Measurements from ENCODE around the gene APOL6.

The APOL6 gene

DNA sequence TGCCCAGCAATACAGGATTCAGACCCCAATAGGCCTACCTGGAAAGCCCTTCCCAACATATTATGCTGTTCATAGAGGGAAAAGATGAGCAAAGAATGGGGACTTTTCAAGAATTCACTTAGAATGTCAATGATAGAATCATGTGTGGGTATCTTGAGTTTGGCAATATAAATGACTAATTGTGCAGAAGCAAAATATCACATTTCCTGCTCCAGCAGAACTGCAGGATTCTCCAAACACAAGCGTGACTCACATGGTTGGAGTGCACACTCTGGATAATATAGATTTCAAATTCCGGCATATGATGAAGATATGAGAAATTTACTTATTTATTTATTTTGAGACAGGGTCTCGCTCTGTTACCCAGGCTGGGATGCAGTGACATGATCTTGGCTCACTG lies 56.9 kb downstream of the APOL6 start (continued):
- TF ChIP-seq ZNF394 (tag by site-specific recombination; IDR thresholded peaks at IDR 0.05; ENCODE audit: borderline replicate concordance), result no peak

DNA sequence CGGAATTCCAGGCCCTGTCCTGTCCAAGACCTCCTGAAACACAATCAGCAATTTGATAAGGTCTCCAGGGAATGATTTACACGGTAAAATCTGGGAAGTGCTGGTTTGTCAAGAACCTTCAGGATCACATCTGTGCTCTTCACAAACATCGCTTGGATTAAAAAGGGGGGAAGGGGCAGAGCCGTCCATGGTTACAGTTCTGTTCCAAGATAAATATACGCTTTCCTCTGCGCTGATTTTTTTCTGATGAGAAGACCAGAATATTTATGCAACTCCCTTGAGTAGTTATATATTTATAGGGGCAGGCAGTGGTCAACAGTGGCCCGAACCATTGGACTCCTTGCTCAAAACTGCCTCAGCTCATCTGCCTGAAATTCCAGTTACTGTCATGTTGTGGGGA lies 60.2 kb downstream of the APOL6 start:
- POLR2A ChIA-PET, result no interaction called here
- H3K36me3 ChIP-seq (ENCODE audit: control insufficient read depth in 2 of 2, insufficient read depth in 1 of 2, low read length in 2 of 2), result no peaks in the 10 kb centered on the region
- no peak overlapping the region for H3K27ac ChIP-seq (ENCODE audit: extremely low read depth, low read depth, low read length)
- no peaks in the 10 kb centered on the region for H3K4me1 ChIP-seq (ENCODE audit: control insufficient read depth, insufficient read depth, low read length)
- no peaks in the 10 kb centered on the region for H3K9me3 ChIP-seq (ENCODE audit: control insufficient read depth, insufficient read depth, low read depth, low read length)
- CTCF ChIA-PET, result interaction anchor here (1.0 kb wide), 1 partner anchor 416 kb away, joined by 3 read pairs; no protein-coding TSS in a partner anchor
- H3K4me3 ChIP-seq (ENCODE audit: low read depth, low read length), result no peak overlapping the region
- TF ChIP-seq ZFP69B (tag by site-specific recombination; IDR thresholded peaks at IDR 0.05) (no peak), IKZF3 (tag by site-specific recombination; IDR thresholded peaks at IDR 0.05) (no peak), ZNF335 (tag by site-specific recombination; conservative IDR thresholded peaks at IDR 0.05) (no peak), ZNF596 (tag by site-specific recombination; IDR thresholded peaks at IDR 0.05) (no peak), KLF16 (tag by site-specific recombination; IDR thresholded peaks at IDR 0.05) (no peak), SETDB1 (IDR thresholded peaks at IDR 0.05; ENCODE audit: insufficient read length, low read length) (no peak), ZNF610 (tag by site-specific recombination; IDR thresholded peaks at IDR 0.05; ENCODE audit: borderline replicate concordance) (no peak), ZNF747 (tag by site-specific recombination; IDR thresholded peaks at IDR 0.05) (no peak), ZNF560 (tag by site-specific recombination; IDR thresholded peaks at IDR 0.05; ENCODE audit: borderline replicate concordance) (no peak), ZNF530 (tag by site-specific recombination; IDR thresholded peaks at IDR 0.05; ENCODE audit: low read depth) (no peak), ZNF501 (tag by site-specific recombination; IDR thresholded peaks at IDR 0.05) (no peak)
- TF ChIP-seq, protein P1, sequence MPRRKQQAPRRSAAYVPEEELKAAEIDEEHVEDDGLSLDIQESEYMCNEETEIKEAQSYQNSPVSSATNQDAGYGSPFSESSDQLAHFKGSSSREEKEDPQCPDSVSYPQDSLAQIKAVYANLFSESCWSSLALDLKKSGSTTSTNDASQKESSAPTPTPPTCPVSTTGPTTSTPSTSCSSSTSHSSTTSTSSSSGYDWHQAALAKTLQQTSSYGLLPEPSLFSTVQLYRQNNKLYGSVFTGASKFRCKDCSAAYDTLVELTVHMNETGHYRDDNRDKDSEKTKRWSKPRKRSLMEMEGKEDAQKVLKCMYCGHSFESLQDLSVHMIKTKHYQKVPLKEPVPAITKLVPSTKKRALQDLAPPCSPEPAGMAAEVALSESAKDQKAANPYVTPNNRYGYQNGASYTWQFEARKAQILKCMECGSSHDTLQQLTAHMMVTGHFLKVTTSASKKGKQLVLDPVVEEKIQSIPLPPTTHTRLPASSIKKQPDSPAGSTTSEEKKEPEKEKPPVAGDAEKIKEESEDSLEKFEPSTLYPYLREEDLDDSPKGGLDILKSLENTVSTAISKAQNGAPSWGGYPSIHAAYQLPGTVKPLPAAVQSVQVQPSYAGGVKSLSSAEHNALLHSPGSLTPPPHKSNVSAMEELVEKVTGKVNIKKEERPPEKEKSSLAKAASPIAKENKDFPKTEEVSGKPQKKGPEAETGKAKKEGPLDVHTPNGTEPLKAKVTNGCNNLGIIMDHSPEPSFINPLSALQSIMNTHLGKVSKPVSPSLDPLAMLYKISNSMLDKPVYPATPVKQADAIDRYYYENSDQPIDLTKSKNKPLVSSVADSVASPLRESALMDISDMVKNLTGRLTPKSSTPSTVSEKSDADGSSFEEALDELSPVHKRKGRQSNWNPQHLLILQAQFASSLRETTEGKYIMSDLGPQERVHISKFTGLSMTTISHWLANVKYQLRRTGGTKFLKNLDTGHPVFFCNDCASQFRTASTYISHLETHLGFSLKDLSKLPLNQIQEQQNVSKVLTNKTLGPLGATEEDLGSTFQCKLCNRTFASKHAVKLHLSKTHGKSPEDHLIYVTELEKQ (tag by site-specific recombination; IDR thresholded peaks at IDR 0.05; ENCODE audit: borderline replicate concordance), result no peak

DNA sequence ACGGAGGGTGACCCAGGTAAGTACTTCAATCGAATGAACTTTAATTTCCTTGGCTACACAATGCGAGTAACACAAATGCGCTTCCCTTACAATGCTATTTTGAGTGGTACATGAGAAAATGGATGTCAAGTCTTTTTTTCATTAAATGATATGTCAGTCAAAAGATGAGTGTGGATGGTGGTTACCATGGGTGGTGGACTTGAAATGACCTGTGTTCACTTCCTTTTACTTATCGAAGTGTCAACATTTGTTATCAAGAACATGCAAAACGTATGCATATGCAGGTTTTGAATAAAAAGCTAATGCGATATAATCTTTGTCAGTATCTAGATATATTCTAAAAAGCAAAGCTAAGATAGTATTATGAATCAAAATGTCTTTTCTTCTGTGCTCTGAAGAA lies 60.7 kb downstream of the APOL6 start:
- no peaks in the 10 kb centered on the region for H3K9me3 ChIP-seq (ENCODE audit: control insufficient read depth, insufficient read depth, low read depth, low read length)
- no peak overlapping the region for H3K4me3 ChIP-seq (ENCODE audit: low read depth, low read length)
- no peaks in the 10 kb centered on the region for H3K4me1 ChIP-seq (ENCODE audit: control insufficient read depth, insufficient read depth, low read length)
- TF ChIP-seq ZNF146 (tag by site-specific recombination; IDR thresholded peaks at IDR 0.05) (no peak), SCRT1 (tag by site-specific recombination; IDR thresholded peaks at IDR 0.05; ENCODE audit: borderline replicate concordance) (no peak), ZNF140 (tag by site-specific recombination; IDR thresholded peaks at IDR 0.05) (no peak), ZNF23 (tag by site-specific recombination; IDR thresholded peaks at IDR 0.05; ENCODE audit: borderline replicate concordance) (no peak), ZNF174 (tag by site-specific recombination; IDR thresholded peaks at IDR 0.05) (no peak)
- ChIA-PET POLR2A (no interaction called here), CTCF (interaction anchor here (0.6 kb wide), 1 partner anchor 15 kb away, joined by 3 read pairs; no protein-coding TSS in a partner anchor)
- H3K27ac ChIP-seq (ENCODE audit: extremely low read depth, low read depth, low read length), result no peak overlapping the region
- H3K36me3 ChIP-seq (ENCODE audit: control insufficient read depth in 2 of 2, insufficient read depth in 1 of 2, low read length in 2 of 2), result no peaks in the 10 kb centered on the region

DNA sequence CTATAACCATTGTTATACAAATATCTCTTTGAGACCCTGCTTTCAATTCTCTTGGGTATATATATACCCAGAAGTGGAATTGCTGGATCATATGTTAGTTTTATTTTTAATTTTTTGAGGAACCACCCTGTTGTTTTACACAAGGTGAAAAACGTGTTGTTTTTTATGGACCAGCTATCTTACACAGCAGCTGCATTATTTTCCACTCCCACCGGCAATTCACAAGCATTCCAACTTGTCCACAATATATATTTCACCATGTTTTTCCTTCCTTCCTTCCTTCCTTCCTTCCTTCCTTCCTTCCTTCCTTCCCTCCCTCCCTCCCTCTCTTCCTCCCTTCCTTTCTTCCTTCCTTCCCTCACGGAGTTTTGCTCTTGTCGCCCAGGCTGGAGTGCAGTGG lies 63.1 kb downstream of the APOL6 start:
- Histone ChIP-seq H3K4me1 (ENCODE audit: control insufficient read depth, insufficient read depth, low read length) (no peaks in the 10 kb centered on the region), H3K9me3 (ENCODE audit: control insufficient read depth, insufficient read depth, low read depth, low read length) (no peaks in the 10 kb centered on the region), H3K27ac (ENCODE audit: extremely low read depth, low read depth, low read length) (no peak overlapping the region), H3K4me3 (ENCODE audit: low read depth, low read length) (no peak overlapping the region), H3K36me3 (ENCODE audit: control insufficient read depth in 2 of 2, insufficient read depth in 1 of 2, low read length in 2 of 2) (no peaks in the 10 kb centered on the region)
- POLR2A ChIA-PET, result no interaction called here
- CTCF ChIA-PET, result no interaction called here
- TF ChIP-seq ZNF37A (tag by site-specific recombination; IDR thresholded peaks at IDR 0.05) (no peak), ZNF366 (tag by site-specific recombination; conservative IDR thresholded peaks at IDR 0.05) (peak; percentile 57; the same call in 1 of the 2 replicates), ZNF266 (tag by site-specific recombination; IDR thresholded peaks at IDR 0.05; ENCODE audit: low read depth) (no peak)
